GM21786 (cell line): ENCODE measurements around the gene CATSPER1.

ENCODE experiments used
- ATAC-seq: cut with Tn5 transposase; IDR thresholded peaks from one replicate; pipeline ENCODE4 v1.9.1; 2021; ENCODE audit not compliant: unreplicated experiment

Gene CATSPER1

DNA sequence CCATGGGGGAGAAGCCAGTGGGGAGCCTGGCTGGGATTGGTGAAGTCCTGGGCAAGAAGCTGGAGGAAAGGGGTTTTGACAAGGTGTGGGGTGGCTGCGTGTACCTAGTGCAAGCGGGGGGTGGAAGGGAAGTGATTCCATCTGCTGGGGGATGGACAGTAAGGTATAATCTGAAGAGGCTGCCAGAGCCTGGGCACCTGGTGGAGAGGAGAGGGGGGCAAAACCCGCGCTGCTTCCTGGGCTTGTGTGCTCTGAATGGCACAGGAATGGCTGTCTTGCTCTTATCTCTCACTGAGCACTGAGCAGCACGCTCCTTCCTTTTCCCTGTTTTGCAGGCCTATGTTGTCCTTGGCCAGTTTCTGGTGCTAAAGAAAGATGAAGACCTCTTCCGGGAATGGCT, 23.0 kb downstream of the CATSPER1 start:
- no peak for ATAC-seq

DNA sequence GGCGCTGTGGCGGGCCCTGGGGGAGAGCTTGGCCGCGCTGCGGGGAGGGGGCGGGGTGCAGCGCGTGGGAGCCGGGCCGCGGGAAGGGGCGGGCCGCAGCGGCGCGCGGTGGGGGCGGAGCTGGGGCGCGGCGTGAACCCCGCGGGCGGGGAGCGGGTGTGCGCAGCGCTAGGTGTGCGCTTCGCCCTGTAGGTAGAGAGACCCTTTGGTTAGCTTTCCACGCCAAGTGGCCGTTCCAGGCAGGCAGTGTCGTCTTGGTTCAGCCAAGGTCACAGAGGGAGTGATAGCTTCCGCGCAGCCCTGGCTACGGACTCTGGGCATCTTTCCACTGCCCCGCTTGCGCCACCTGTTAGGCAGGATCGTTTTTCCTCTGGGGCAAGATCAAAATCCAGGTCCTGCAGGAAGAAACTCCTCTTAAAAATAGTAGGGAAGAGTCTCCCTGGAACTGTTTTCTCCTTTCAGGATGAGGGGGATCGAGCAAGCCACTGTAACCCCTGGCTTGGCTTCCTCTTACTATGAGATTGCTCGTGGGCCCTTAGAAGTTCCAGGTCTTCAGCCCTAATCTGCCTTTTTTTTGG, 23.5 kb downstream of the CATSPER1 start:
- ATAC-seq, result peak; percentile 37

DNA sequence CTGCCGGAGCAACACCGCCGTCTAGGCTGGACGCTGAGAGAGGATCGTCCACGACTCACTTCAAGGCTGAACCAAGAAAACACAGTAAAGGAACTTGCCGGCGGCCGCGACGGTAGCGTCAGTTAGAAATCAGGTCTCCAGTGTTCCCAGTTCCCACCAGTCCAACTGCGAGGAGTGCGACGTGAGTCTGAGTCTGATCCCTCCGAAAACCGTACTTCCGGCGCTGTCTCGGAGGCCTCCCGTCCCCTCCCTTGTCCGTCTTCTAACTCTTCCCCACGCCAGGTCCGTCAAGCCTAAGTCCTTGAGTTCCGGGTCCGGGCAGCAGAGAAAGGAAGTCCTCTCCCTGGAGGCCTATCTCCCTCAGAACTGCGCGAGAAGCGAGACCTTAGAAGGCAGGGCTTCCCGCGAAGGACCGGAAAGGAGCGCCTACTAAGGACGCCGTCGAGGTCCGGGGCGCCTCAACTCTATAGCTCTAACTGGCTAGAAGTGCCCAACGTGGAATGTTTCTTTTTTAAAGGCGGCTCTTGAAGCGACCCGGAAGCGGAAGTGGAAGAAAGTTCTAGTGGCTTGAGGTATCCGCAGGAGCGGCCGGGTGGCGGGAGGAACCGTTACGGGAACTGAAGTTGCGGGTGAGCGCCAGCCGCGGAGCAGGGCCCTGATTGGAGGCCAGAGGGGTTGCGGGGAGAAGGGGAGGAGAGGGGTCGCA, 24.2 kb downstream of the CATSPER1 start, which contains the start of the genes BANF1 and EIF1AD:
Gene BANF1 (plus strand): TSS at position 562 of the 706 bp plus-strand sequence. CDS start 748 bp downstream, outside the sequence.
Gene EIF1AD (minus strand): TSS at position 216 of the 706 bp plus-strand sequence. CDS start 1,768 bp downstream, outside the sequence.
- ATAC-seq, result peak; percentile 76

DNA sequence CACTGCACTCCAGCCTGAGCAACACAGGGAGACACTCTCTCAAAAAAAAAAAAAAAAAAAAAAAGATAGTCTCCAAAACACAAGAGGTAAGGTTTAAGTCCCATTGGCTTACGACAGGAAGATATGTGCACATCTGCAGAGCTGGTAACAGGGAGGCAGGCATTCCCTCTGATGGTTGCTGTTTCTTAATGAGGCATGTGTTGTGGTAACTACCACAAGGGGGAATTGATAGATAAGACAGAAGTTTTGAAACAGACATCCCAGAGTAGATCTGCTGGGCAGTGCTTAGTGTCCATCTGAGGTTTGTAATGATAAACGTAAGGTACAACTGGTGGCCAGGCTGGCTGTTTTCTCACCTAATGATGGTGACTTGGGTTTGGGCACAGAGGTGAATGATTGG, 29.0 kb downstream of the CATSPER1 start:
- ATAC-seq, result no peak

DNA sequence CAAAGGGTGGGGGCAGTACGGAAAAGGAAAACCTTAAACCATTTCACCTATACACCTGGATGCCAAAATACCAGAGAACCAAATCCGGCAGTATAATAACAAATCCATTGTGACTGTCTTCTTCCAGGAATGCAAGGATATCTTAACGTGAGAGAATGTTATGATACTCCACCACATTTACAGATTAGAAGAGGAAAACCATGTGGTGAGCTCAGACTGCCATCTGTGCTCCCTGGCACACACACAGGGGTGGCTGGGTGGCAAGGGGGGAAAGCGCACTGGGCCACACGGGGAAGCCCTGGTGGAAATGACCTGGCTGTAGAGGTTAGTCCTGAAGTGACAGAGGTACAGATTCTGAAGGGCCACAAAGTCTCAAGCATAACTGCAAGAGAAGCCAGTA, 34.2 kb downstream of the CATSPER1 start:
- ATAC-seq, result no peak

DNA sequence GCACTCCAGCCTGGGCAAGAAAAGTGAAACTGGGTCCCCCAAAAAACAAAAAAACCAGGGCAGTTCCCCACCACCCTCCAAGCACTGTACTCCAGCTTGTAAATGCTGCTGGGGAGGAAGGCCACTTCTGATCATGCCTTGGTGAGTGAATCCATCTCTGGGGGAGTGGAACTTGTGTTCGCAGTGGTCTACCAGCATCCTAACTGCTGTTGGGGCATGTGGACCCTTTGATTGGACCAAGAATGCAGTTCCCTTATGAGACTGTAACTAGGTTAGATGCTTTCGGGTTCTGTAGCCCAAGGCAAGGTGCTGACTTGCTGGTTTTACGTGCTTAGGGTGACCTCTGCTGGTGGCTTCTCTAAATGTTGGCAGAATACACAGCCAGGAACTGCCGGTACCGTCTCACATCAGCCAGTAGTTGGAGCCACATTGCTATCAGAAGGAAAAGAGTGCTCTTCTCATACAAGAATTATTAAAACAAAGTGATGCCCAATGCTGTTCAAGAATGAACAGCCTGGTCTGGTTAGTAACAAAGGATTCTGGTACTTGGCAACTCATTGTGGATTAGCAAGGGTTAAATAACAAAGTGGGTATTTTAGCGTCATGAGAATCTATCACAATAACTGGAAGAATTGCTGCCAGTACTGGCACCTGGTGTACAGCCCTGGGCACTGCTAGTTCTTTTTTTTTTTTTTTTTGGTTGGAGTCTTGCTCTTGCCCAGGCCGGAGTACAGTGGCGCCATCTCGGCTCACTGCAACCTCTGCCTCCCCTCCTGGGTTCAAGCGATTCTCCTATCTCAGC, 37.3 kb downstream of the CATSPER1 start:
- ATAC-seq, result peak; percentile 80

DNA sequence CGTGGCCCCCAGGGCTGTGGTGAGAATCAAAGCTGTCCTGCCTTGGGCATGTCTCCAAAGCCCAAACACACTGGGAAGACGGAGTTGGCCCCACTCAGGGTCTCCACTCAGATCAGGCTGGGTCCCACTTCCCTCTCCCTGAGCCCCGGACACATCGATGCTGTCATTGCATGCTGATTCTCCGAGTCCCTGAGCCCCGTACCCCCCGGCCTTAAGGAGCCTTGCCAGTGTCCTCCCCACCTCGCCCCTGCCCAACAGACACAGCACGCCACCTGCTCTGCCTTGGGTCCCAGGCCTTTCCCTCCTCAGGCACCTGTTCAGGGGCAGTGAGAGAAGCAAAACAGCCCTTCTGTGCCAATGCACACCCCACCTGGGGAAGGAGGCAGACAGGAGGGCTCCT, 38.9 kb downstream of the CATSPER1 start:
- ATAC-seq, result no peak

DNA sequence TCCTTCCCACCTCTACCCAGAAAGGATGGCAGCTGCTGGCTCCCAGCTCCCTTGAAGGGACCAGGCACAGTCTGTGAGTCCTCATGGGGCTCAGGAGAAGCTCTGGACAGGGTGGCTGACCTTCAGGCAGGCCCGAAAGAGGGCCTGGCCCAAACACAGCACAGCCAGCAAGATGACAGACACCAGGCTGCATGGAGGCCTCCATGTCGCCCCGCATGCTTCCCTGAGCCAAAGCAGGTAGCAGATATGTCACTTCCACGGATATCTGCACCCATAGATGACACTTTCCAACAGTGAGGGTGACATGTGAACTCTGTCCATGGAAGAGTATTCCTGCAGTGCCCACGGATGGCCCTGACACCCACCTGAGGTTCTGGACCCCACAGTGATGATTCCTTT, 42.7 kb downstream of the CATSPER1 start:
- ATAC-seq, result no peak

DNA sequence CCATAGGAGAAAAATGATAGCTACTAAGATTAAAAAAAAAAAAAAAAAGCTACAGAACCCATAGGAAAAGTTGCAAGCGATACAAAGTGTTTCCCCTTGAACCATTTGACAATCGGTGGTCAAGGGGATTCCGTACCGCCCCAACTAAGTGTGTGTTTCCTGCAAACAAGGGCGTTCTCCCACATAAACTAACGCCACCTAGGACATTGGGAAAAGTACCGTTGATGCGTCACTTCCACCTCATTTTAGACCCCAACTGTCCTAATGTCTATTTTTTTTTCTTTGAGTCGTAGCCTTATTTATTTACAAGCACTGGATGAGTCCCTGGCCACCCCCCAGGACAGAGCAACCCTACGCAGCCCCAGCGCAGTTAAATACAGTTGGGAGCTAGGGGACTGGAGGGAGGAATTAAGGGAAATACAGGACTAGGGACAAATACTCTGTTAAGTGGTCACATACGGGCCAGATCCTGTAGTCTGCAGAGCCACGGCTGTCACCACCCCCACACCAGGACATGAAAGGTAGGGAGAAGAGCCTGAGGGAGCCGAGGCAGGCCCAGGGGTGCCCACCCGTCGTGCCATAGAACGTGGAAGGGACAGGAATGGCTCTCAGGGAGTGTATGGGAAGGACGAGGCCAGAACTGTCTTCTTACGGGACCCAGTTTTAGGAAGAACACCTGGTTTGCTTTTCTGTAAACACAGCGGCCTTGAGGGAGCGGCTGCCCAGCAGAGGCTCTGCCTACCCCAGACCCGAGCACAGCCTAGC, 43.3 kb downstream of the CATSPER1 start:
- no peak for ATAC-seq

DNA sequence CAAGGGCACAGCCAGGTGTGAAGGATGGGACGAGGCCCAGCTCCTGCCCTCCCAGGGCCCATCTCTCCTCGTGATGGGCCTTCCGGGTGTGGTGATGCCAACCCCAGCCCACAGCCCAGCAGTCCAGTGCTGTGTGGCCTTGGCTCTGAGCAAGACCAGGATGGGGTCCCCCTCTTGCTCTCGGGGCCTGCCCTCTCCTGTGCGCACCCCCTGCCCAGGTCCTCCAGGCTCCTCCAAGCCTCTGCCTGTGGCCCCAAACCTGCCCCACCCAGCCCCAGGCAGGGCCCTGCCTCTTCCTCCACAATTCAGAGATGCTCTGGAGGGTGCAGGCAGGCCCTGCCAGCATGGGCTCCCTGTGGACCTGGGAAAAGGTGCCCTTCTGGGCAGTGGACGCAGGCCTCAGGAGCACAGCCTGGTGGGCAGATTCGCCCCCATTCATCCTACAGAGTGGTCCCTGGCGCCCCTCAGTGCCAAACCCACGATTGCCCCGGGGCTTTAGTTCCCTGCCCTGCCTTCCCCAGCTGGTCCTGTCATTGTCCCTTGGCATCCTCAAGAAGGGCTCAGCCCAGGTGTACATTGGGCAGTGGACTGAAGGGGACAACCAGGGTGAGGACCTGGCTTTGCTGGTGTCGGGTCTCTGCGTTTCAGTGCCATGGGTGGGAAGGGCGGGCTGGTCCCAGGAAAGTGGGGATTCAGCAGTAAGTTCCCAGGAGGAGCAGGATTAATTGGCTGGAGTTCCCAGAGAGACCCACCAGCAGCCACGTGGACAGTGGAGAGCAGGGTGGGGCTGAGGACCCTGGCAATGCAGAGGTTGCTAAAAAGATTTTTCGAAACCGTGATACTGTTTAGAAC, 44.1 kb downstream of the CATSPER1 start:
- no peak for ATAC-seq

DNA sequence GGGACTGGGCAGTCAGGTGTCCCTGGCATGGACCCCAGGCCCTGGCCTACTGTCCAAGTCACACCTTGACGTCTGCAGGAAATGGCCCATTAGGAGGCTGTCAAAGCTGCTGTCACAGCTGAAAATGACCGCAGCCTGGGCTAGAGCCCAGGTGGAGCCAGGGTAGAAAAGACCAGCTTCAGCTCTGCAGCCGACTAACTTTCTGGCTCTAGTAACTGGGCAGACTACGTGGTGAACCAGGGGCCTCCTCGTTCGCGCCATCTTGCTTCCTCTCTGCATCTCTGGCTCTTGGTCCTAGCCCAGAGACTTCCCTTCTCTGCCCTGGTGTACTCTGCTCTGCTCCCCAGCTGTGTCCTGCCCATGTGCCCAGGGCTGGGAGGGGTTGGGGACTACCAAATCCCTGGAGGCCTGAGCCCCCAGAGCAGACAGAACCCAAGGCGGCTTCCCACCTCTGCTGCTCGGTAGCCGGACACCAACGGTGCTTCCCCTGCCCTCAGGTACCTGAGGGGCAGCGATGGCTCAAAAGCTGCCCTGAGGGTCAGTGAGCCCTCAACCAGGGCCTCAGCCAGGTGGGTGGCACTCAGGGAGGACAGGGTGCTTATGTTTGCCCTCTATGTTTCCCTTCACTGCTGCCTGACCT, 45.1 kb downstream of the CATSPER1 start:
- no peak for ATAC-seq

DNA sequence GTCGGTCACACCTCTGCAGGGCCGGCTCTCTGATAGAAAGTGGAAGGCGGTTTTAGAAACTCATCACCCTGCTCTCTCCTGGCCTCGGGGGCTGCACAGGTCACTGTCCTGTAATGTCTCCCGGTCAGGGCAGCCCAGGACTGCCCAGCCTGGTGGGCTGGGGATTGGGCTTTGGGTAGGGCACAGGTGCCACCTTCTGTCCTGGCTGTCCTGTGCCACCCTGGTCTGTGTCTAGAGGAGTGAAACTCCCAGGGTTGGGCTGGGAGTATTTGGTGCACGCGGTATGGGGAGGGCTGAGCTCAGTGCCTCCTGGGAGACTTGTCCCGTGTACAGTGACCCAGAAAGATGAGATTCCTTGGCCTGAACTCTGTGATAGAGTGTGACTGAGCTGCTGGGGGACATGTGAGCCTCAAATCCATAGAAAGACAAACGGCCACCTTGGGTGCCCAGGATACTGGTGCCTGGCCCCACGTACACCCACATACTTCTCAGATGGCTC, 47.0 kb downstream of the CATSPER1 start:
- ATAC-seq, result no peak

DNA sequence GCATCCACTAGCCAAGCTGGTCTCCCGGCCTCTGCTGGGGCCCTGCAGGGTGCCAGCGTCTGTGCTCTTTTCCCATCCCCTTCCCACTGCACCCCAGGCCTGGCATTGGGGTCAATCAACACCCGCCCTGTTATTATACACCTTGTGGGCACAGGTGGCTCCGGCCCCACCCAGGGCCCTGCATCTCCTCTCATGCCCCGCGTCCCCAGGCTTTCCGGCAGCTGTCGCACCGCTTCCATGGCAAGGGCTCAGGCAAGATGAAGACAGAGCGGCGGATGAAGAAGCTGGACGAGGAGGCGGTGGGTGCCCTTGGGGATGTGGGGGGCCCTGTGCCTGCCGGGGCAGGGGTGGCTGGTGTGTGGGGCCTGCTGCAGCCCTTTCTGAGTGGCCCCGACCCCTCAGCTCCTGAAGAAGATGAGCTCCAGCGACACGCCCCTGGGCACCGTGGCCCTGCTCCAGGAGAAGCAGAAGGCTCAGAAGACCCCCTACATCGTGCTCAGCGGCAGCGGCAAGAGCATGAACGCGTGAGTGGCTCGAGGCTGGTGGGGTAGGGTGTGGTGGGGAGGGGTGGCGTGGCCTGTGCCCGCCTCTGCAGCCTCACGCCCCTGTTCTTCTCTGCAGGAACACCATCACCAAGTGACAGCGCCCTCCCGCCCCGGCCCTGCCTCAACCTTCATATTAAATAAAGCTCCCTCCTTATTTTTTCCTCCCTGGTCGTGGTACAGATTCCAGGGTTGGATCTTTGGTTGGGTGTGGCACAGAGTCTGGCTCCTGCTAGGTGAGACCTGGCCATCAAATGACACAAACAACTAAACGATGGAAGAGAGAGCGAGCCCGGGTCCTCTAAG, 47.7 kb downstream of the CATSPER1 start:
- ATAC-seq, result no peak

DNA sequence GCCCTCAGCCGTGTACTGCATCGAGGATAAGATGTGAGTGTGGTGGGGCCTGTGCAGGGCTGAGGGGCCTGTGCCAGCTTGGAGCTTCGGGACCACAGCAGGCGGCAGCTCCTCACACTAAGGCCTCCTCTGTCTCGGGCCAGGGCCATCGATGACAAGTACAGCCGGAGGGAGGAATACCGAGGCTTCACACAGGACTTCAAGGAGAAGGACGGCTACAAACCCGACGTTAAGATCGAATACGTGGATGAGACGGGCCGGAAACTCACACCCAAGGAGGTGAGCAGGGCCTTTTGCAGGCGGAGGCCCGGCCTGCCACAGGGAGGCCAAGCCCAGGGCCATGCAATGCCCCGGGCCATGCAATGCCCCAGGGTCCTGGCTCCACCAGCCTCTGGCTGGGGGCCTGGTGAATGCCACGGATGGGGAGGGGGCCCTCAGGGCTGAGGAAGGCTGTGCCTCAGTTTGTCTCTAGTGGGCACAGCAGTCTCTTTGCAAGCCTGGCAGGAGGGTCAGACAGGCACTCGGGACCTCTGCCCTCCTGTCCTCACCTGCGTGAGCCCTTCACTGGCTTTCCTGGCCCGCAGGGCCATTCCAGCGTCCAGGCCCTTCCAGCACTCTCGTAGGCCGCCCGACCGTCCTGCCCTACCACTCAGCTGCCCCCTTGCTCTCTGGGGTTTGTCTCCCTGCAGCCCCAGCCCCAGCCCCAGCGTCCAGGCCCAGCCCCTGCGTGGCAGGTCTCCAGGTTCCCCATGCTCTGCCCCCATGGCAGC, 48.5 kb downstream of the CATSPER1 start:
- ATAC-seq, result no peak

DNA sequence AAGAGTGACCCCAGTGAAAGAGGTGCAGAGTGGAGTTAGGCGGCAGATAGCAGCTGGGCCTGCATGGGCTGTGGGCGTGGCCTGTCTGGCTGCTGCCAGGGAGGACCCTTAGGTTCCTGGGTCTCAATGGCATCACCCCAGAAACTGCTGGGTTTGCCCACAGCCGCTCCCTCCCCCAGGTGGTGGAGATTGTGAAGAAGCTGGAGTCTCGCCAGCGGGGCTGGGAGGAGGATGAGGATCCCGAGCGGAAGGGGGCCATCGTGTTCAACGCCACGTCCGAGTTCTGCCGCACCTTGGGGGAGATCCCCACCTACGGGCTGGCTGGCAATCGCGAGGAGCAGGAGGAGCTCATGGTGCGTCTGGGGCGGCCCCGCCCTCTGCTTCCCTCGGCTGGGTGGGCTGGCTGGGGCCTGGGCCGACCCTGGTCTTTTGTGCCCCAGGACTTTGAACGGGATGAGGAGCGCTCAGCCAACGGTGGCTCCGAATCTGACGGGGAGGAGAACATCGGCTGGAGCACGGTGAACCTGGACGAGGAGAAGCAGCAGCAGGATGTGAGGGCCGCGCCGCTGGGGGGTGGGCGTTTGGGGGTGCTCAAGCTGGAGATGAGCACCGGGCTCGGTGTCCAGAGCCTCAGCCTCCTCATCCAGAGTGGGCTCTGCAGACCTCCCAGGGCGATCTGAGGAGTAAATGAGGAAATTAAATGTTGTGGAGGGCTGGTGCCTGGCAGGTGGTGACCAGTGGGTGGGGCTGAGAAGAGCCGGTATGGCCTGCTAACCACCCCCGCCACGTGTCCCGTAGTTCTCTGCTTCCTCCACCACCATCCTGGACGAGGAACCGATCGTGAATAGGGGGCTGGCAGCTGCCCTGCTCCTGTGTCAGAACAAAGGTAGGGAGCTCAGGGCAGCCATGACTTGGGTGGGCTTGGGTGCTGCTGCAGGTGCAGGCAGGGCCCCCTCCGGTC, 49.8 kb downstream of the CATSPER1 start:
- ATAC-seq, result no peak

DNA sequence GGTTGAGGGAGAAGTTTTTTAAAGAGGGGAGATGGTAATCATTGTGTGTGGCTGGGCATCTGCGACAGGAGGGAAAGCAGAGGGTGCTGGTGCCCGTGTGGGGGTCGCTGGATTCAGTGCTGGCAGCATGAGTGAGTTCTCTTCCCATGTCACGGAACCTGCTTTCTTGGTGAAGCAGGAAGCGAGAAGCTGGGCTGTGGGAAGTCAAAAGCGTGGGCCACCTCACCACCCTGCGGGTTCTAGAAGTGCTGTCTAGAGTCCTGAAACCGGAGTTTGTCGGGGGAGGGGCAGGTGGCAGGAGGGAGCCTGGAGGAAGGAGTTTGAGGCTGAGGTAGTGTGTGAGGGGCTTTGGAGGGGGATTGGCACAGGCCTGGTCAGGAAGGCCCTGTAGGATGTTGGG, 50.5 kb downstream of the CATSPER1 start:
- ATAC-seq, result no peak
